ENCODE measurements around the gene ADRA2A. TPM values are rescaled to one million over a fixed set of nuclear protein-coding genes. Genes with fewer than 3 reads are reported as not detected.
A peak's percentile ranks its signal among the peaks of the same experiment; 100 is the strongest.

Gene ADRA2A
- total RNA-seq, 6 experiments from 2014 or later, result 0.22 to 0.99 (median 0.51) TPM

GRCh38 chr10:111106081-111106480, 29.3 kb downstream of the ADRA2A start:
- H3K4me1 ChIP-seq, result peaks cover 0 to 10% (median 4%) of the 10 kb centered on the region in 4 donors
- no peak for TF ChIP-seq CTCF (IDR thresholded peaks at IDR 0.05)
- no peak for TF ChIP-seq POLR2A (IDR thresholded peaks at IDR 0.05)
- H3K9me3 ChIP-seq, result no peaks in the 10 kb centered on the region
- H3K4me3 ChIP-seq, result no peak overlapping the region
- ATAC-seq, result no peak
- no peak for DNase-seq
- intact Hi-C loops (cut with DNase I), result no loop called here
- no peak overlapping the region for H3K27ac ChIP-seq
- H3K27me3 ChIP-seq, result no peaks in the 10 kb centered on the region
- H3K36me3 ChIP-seq, result no peaks in the 10 kb centered on the region
- WGBS (ENCODE audit: insufficient coverage, low coverage, low lambda C conversion rate, missing lambda C conversion rate), result no CpG with 5 or more reads among the region's 8 CpGs

- no peak overlapping the region for H3K27ac ChIP-seq
- H3K27me3 ChIP-seq, result no peaks in the 10 kb centered on the region
- 80% methylated on average over 1 of the region's 4 CpGs for WGBS (ENCODE audit: insufficient coverage, low coverage, low lambda C conversion rate, missing lambda C conversion rate)
- TF ChIP-seq CTCF (IDR thresholded peaks at IDR 0.05) (peak in 1 of 4 donors; percentile 13), POLR2A (IDR thresholded peaks at IDR 0.05) (no peak)
- peak in 2 of 3 donors; percentile 58 to 70 for DNase-seq
- H3K36me3 ChIP-seq, result no peaks in the 10 kb centered on the region
- H3K4me3 ChIP-seq, result no peak overlapping the region
- H3K9me3 ChIP-seq, result no peaks in the 10 kb centered on the region
- peak; percentile 32 to 70 (median 50) for ATAC-seq
- intact Hi-C loops (cut with DNase I), result no loop called here
- peaks cover 0 to 10% (median 4%) of the 10 kb centered on the region in 4 donors for H3K4me1 ChIP-seq
Observed at GRCh38 chr10:111107023-111107422, 30.2 kb downstream of the ADRA2A start.

GRCh38 chr10:111107846-111108245, 31.0 kb downstream of the ADRA2A start:
- no peak overlapping the region for H3K4me3 ChIP-seq
- H3K36me3 ChIP-seq, result no peaks in the 10 kb centered on the region
- peaks cover 0 to 10% (median 4%) of the 10 kb centered on the region in 4 donors for H3K4me1 ChIP-seq
- no peak for TF ChIP-seq POLR2A (IDR thresholded peaks at IDR 0.05)
- no peak for TF ChIP-seq CTCF (IDR thresholded peaks at IDR 0.05)
- no peaks in the 10 kb centered on the region for H3K27me3 ChIP-seq
- DNase-seq (peak in 2 of 3 donors; percentile 36 to 75), ATAC-seq (peak; percentile 86 to 92 (median 89))
- no CpG with 5 or more reads among the region's 4 CpGs for WGBS (ENCODE audit: insufficient coverage, low coverage, low lambda C conversion rate, missing lambda C conversion rate)
- no peaks in the 10 kb centered on the region for H3K9me3 ChIP-seq
- intact Hi-C loops (cut with DNase I), result no loop called here
- H3K27ac ChIP-seq, result no peak overlapping the region

GRCh38 chr10:111108441-111108840, 31.6 kb downstream of the ADRA2A start:
- no peak for ATAC-seq
- Histone ChIP-seq H3K27ac (no peak overlapping the region), H3K4me1 (peaks cover 0 to 10% (median 4%) of the 10 kb centered on the region in 4 donors), H3K36me3 (no peaks in the 10 kb centered on the region), H3K27me3 (no peaks in the 10 kb centered on the region), H3K9me3 (no peaks in the 10 kb centered on the region), H3K4me3 (no peak overlapping the region)
- WGBS (ENCODE audit: insufficient coverage, low coverage, low lambda C conversion rate, missing lambda C conversion rate), result 89% methylated on average over 5 of the region's 6 CpGs
- intact Hi-C loops (cut with DNase I), result no loop called here
- no peak for TF ChIP-seq POLR2A (IDR thresholded peaks at IDR 0.05)
- TF ChIP-seq CTCF (IDR thresholded peaks at IDR 0.05), result no peak
- no peak for DNase-seq
